IPS-15b (cell line): Measurements from ENCODE around the gene PAQR4.

ENCODE experiments used
- H3K27me3 ChIP-seq: one replicate; pipeline ENCODE4 v1.6.1; 2013; ENCODE audit warnings: low read length; ENCODE audit not compliant: control insufficient read depth, insufficient read depth
- H3K36me3 ChIP-seq: one replicate; pipeline ENCODE4 v1.6.1; 2013; ENCODE audit warnings: low read length; ENCODE audit not compliant: control insufficient read depth, insufficient read depth
- H3K4me1 ChIP-seq: one replicate; pipeline ENCODE4 v1.6.1; 2013; ENCODE audit warnings: mild to moderate bottlenecking, low read length; ENCODE audit not compliant: control insufficient read depth, insufficient read depth
- H3K4me3 ChIP-seq: one replicate; pipeline ENCODE4 v1.5.1; 2013; ENCODE audit warnings: low read depth, low read length
- H3K9ac ChIP-seq: one replicate; pipeline ENCODE4 v1.6.1; 2013; ENCODE audit warnings: low read depth, mild to moderate bottlenecking, low read length
- H3K9me3 ChIP-seq: one replicate; pipeline ENCODE4 v1.6.1; 2013; ENCODE audit warnings: mild to moderate bottlenecking, low read length; ENCODE audit not compliant: control insufficient read depth, insufficient read depth

The PAQR4 gene

GRCh38 chr16:2949705-2950352 is 19.3 kb upstream of the PAQR4 start:
- H3K4me1 ChIP-seq: no peaks in the 10 kb centered on the region
- H3K9me3 ChIP-seq: no peaks in the 10 kb centered on the region
- no peak overlapping the region for H3K4me3 ChIP-seq
- no peaks in the 10 kb centered on the region for H3K27me3 ChIP-seq
- no peak overlapping the region for H3K9ac ChIP-seq
- peaks cover 6% of the 10 kb centered on the region for H3K36me3 ChIP-seq

- H3K9me3 ChIP-seq: no peaks in the 10 kb centered on the region
- no peaks in the 10 kb centered on the region for H3K27me3 ChIP-seq
- peaks cover 6% of the 10 kb centered on the region for H3K36me3 ChIP-seq
- no peak overlapping the region for H3K4me3 ChIP-seq
- H3K4me1 ChIP-seq: peaks cover 2% of the 10 kb centered on the region
- H3K9ac ChIP-seq: no peak overlapping the region
Observed at GRCh38 chr16:2950353-2950724, 18.8 kb upstream of the PAQR4 start.

GRCh38 chr16:2950773-2951172 is 18.4 kb upstream of the PAQR4 start:
- peaks cover 2% of the 10 kb centered on the region for H3K4me1 ChIP-seq
- H3K4me3 ChIP-seq: no peak overlapping the region
- H3K9me3 ChIP-seq: no peaks in the 10 kb centered on the region
- peaks cover 6% of the 10 kb centered on the region for H3K36me3 ChIP-seq
- H3K9ac ChIP-seq: no peak overlapping the region
- H3K27me3 ChIP-seq: no peaks in the 10 kb centered on the region

GRCh38 chr16:2952679-2953078 is 16.5 kb upstream of the PAQR4 start:
- H3K36me3 ChIP-seq: peaks cover 6% of the 10 kb centered on the region
- no peak overlapping the region for H3K9ac ChIP-seq
- H3K9me3 ChIP-seq: no peaks in the 10 kb centered on the region
- no peak overlapping the region for H3K4me3 ChIP-seq
- no peaks in the 10 kb centered on the region for H3K27me3 ChIP-seq
- peaks cover 6% of the 10 kb centered on the region for H3K4me1 ChIP-seq

- H3K36me3 ChIP-seq: peaks cover under 1% of the 10 kb centered on the region
- no peaks in the 10 kb centered on the region for H3K9me3 ChIP-seq
- H3K9ac ChIP-seq: no peak overlapping the region
- no peaks in the 10 kb centered on the region for H3K27me3 ChIP-seq
- H3K4me1 ChIP-seq: peaks cover 6% of the 10 kb centered on the region
- H3K4me3 ChIP-seq: no peak overlapping the region
Observed at GRCh38 chr16:2953706-2954627, 15.2 kb upstream of the PAQR4 start.

- no peaks in the 10 kb centered on the region for H3K9me3 ChIP-seq
- H3K27me3 ChIP-seq: no peaks in the 10 kb centered on the region
- no peaks in the 10 kb centered on the region for H3K36me3 ChIP-seq
- peaks cover 6% of the 10 kb centered on the region for H3K4me1 ChIP-seq
- H3K9ac ChIP-seq: no peak overlapping the region
- no peak overlapping the region for H3K4me3 ChIP-seq
Observed at GRCh38 chr16:2954656-2955381, 14.3 kb upstream of the PAQR4 start.

- Histone ChIP-seq H3K9me3 (no peaks in the 10 kb centered on the region), H3K36me3 (no peaks in the 10 kb centered on the region), H3K4me3 (no peak overlapping the region), H3K9ac (no peak overlapping the region), H3K4me1 (peaks cover 6% of the 10 kb centered on the region), H3K27me3 (no peaks in the 10 kb centered on the region)
Observed at GRCh38 chr16:2955438-2955778, 13.7 kb upstream of the PAQR4 start.

- Histone ChIP-seq H3K9me3 (no peaks in the 10 kb centered on the region), H3K4me1 (peaks cover 6% of the 10 kb centered on the region), H3K4me3 (no peak overlapping the region), H3K27me3 (no peaks in the 10 kb centered on the region), H3K9ac (peak overlapping the region; percentile 24), H3K36me3 (no peaks in the 10 kb centered on the region)
Observed at GRCh38 chr16:2955779-2956578, 13.2 kb upstream of the PAQR4 start.

GRCh38 chr16:2956579-2956956 is 12.6 kb upstream of the PAQR4 start:
- peaks cover 6% of the 10 kb centered on the region for H3K4me1 ChIP-seq

GRCh38 chr16:2959206-2959605 is 9.9 kb upstream of the PAQR4 start:
- H3K27me3 ChIP-seq: no peaks in the 10 kb centered on the region
- H3K36me3 ChIP-seq: no peaks in the 10 kb centered on the region
- peaks cover 6% of the 10 kb centered on the region for H3K4me1 ChIP-seq
- no peak overlapping the region for H3K4me3 ChIP-seq
- H3K9ac ChIP-seq: no peak overlapping the region
- no peaks in the 10 kb centered on the region for H3K9me3 ChIP-seq

More at GRCh38 chr16:2956579-2956956, 12.6 kb upstream of the PAQR4 start:
- Histone ChIP-seq H3K27me3 (no peaks in the 10 kb centered on the region), H3K9ac (peak overlapping the region; percentile 24), H3K4me3 (no peak overlapping the region), H3K36me3 (no peaks in the 10 kb centered on the region), H3K9me3 (no peaks in the 10 kb centered on the region)
